Testis (tissue), 2 donors: Measurements from ENCODE around the gene NTNG2.

Experiments
- POLR2A ChIP-seq: fragments of 450-650 bp; IDR thresholded peaks from one replicate; pipeline ENCODE4 v1.6.1; 2017; ENCODE audit warnings: antibody characterized with exemption, mild to moderate bottlenecking, moderate library complexity
- TF ChIP-seq, protein P1 (sequence below), 3 experiments: fragments of 450-650 bp in 2 of 3; fragments of 200-600 bp in 1 of 3; sonication (generic) in 1 of 3; IDR thresholded peaks; one replicate each; pipeline ENCODE4 v1.5.1; 2016 to 2019; ENCODE audit warnings: antibody characterized with exemption in 3 of 3, mild to moderate bottlenecking in 2 of 3, moderate library complexity in 1 of 3

DNA sequence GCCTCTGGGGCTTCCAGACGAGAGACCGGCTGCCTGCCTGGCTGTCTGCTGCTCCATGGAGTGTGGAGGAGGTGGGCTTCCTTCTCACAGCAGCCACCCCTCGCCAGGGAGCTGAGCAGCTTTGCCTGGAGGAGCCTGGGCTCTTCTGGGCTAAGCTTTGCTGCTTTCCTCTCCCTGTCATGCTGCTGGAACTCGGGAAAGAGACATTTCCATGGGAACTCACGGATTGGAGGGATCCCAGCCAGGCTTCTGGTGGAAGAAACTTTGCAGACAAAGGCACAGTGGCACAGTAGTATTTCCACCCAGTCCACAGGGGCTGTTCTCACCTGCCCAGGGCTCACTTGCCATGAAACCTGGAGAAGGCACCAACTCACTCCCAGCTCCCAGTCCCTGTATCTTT, 5.6 kb upstream of the NTNG2 start:
- TF ChIP-seq, protein P1, sequence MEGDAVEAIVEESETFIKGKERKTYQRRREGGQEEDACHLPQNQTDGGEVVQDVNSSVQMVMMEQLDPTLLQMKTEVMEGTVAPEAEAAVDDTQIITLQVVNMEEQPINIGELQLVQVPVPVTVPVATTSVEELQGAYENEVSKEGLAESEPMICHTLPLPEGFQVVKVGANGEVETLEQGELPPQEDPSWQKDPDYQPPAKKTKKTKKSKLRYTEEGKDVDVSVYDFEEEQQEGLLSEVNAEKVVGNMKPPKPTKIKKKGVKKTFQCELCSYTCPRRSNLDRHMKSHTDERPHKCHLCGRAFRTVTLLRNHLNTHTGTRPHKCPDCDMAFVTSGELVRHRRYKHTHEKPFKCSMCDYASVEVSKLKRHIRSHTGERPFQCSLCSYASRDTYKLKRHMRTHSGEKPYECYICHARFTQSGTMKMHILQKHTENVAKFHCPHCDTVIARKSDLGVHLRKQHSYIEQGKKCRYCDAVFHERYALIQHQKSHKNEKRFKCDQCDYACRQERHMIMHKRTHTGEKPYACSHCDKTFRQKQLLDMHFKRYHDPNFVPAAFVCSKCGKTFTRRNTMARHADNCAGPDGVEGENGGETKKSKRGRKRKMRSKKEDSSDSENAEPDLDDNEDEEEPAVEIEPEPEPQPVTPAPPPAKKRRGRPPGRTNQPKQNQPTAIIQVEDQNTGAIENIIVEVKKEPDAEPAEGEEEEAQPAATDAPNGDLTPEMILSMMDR (IDR thresholded peaks at IDR 0.05), result no peak
- no peak for TF ChIP-seq POLR2A
